Thyroid gland (tissue), 4 donors: ENCODE data around the gene ZC3H7B. TPM values are rescaled to one million over a fixed set of nuclear protein-coding genes. Genes with fewer than 3 reads are reported as not detected.

Experiments used
- DNase-seq, 2 donors: peaks; one replicate each; pipeline ENCODE4 v3.0.0-alpha.2; 2019
- H3K27ac ChIP-seq, 3 donors: fragments of 200-600 bp; sonication (generic); 1 replicate in 2 of 3; 2 replicates in 1 of 3; pipeline ENCODE4 v1.5.1; 2016 to 2019; ENCODE audit warnings: mild to moderate bottlenecking in 1 of 3, moderate library complexity in 1 of 3
- H3K27me3 ChIP-seq: fragments of 200-600 bp; sonication (generic); one replicate; pipeline ENCODE4 v1.5.1; 2019
- H3K36me3 ChIP-seq, 2 donors: fragments of 200-600 bp; sonication (generic); one replicate each; pipeline ENCODE4 v1.5.1; 2016 to 2019
- H3K4me1 ChIP-seq, 2 donors: fragments of 200-600 bp; sonication (generic); one replicate each; pipeline ENCODE4 v1.5.1; 2017 to 2019
- H3K4me3 ChIP-seq, 3 donors: fragments of 200-600 bp; sonication (generic); replicated peaks in 1 of 3; 1 replicate in 2 of 3; 2 replicates in 1 of 3; pipeline ENCODE4 v1.5.1; 2016; ENCODE audit warnings: mild to moderate bottlenecking in 1 of 3
- H3K9me3 ChIP-seq: fragments of 200-600 bp; sonication (generic); one replicate; pipeline ENCODE4 v1.5.1; 2017
- POLR2A ChIP-seq, 2 donors: fragments of 450-650 bp; IDR thresholded peaks; one replicate each; pipeline ENCODE4 v1.6.1; 2017; ENCODE audit warnings: antibody characterized with exemption in 2 of 2, mild to moderate bottlenecking in 2 of 2, moderate library complexity in 1 of 2
- WGBS, 2 donors: methylation state at CpG; one replicate each; pipeline ENCODE4 v1.1.5; 2017; 5-methylcytosine and 5-hydroxymethylcytosine counted together
- intact Hi-C: fragments of 100-400 bp; cut with DNase I; formaldehyde crosslinking; loops from one replicate; pipeline ENCODE4 v1.15.1; 2023
- total RNA-seq, 4 donors: library from RNA; depleted of rRNA; stranded (reverse); fragments of >200 nt; gene quantifications; one replicate each; pipeline ENCODE4 v1.2.3, GENCODE V29; 2016
- TF ChIP-seq, protein P1 (sequence below), 6 experiments: fragments of 200-600 bp in 3 of 6; fragments of 450-650 bp in 3 of 6; sonication (generic) in 3 of 6; IDR thresholded peaks; one replicate each; pipeline ENCODE4 v1.5.1; 2016 to 2019; ENCODE audit warnings: antibody characterized with exemption in 6 of 6, mild to moderate bottlenecking in 2 of 6, inconsistent platforms in 1 of 6, moderate library complexity in 1 of 6

Gene ZC3H7B
- total RNA-seq, 4 donors from 2014 or later = 77.7 to 100 (median 88.7) TPM

- TF ChIP-seq POLR2A (IDR thresholded peaks at IDR 0.05) = no peak
- TF ChIP-seq, protein P1, sequence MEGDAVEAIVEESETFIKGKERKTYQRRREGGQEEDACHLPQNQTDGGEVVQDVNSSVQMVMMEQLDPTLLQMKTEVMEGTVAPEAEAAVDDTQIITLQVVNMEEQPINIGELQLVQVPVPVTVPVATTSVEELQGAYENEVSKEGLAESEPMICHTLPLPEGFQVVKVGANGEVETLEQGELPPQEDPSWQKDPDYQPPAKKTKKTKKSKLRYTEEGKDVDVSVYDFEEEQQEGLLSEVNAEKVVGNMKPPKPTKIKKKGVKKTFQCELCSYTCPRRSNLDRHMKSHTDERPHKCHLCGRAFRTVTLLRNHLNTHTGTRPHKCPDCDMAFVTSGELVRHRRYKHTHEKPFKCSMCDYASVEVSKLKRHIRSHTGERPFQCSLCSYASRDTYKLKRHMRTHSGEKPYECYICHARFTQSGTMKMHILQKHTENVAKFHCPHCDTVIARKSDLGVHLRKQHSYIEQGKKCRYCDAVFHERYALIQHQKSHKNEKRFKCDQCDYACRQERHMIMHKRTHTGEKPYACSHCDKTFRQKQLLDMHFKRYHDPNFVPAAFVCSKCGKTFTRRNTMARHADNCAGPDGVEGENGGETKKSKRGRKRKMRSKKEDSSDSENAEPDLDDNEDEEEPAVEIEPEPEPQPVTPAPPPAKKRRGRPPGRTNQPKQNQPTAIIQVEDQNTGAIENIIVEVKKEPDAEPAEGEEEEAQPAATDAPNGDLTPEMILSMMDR (IDR thresholded peaks at IDR 0.05) = no peak
- H3K27ac ChIP-seq = no peak overlapping the region
- 88 to 92% methylated on average over 12 to 16 of the region's 16 CpGs for WGBS, 2 donors
- intact Hi-C loops = no loop called here
- peaks cover 47 to 66% of the 10 kb centered on the region in 2 donors for H3K36me3 ChIP-seq
- H3K4me1 ChIP-seq = no peaks in the 10 kb centered on the region
- no peak overlapping the region for H3K4me3 ChIP-seq
- DNase-seq = no peak
- H3K9me3 ChIP-seq = no peaks in the 10 kb centered on the region
- no peaks in the 10 kb centered on the region for H3K27me3 ChIP-seq
Measured at GRCh38 chr22:41327124-41327523, 25.8 kb downstream of the ZC3H7B start.

GRCh38 chr22:41330169-41330568, 28.8 kb downstream of the ZC3H7B start:
- H3K27me3 ChIP-seq = no peaks in the 10 kb centered on the region
- H3K4me1 ChIP-seq = no peaks in the 10 kb centered on the region
- 98 to 100% methylated on average over 7 of the region's 7 CpGs for WGBS, 2 donors
- no peak for DNase-seq
- TF ChIP-seq POLR2A (IDR thresholded peaks at IDR 0.05) = no peak
- TF ChIP-seq, protein P1 (IDR thresholded peaks at IDR 0.05) = no peak
- no peak overlapping the region for H3K4me3 ChIP-seq
- no peak overlapping the region for H3K27ac ChIP-seq
- peaks cover 61 to 65% of the 10 kb centered on the region in 2 donors for H3K36me3 ChIP-seq
- no peaks in the 10 kb centered on the region for H3K9me3 ChIP-seq
- intact Hi-C loops = no loop called here

GRCh38 chr22:41332217-41332939, 31.1 kb downstream of the ZC3H7B start:
- Histone ChIP-seq H3K27me3 (no peaks in the 10 kb centered on the region), H3K36me3 (peaks cover 48 to 56% of the 10 kb centered on the region in 2 donors), H3K9me3 (no peaks in the 10 kb centered on the region), H3K4me1 (no peaks in the 10 kb centered on the region), H3K27ac (no peak overlapping the region), H3K4me3 (no peak overlapping the region)
- WGBS, 2 donors = 92 to 93% methylated on average over 14 to 15 of the region's 15 CpGs
- intact Hi-C loops = no loop called here
- no peak for DNase-seq
- TF ChIP-seq, protein P1 (IDR thresholded peaks at IDR 0.05) = no peak
- no peak for TF ChIP-seq POLR2A (IDR thresholded peaks at IDR 0.05)

GRCh38 chr22:41333806-41334205, 32.5 kb downstream of the ZC3H7B start:
- Histone ChIP-seq H3K9me3 (no peaks in the 10 kb centered on the region), H3K27ac (no peak overlapping the region), H3K27me3 (no peaks in the 10 kb centered on the region), H3K4me3 (no peak overlapping the region), H3K4me1 (no peaks in the 10 kb centered on the region), H3K36me3 (peaks cover 36 to 43% of the 10 kb centered on the region in 2 donors)
- TF ChIP-seq, protein P1 (IDR thresholded peaks at IDR 0.05) = no peak
- no peak for TF ChIP-seq POLR2A (IDR thresholded peaks at IDR 0.05)
- 94 to 97% methylated on average over 3 of the region's 3 CpGs for WGBS, 2 donors
- no peak for DNase-seq
- intact Hi-C loops = no loop called here

DNA sequence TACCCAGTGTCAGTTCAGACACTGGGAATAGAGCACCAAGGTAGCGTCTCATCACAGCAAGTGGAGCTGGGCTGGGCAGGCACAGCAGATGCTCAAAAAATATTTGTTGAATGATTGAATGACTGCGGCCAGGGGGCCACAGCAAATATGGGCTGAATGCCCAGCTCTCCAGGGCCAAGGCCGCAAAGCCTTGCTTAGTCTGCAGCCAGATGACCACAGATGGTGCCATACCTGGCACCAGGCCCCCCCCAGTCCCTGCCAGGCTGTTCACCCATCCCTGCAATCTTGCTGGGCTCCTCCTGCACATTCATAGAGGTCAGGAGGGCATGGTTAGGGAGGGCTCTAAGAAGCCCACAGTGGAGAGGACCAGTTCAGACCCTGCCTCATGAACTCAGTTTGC, 32.9 kb downstream of the ZC3H7B start:
- Histone ChIP-seq H3K4me1 (no peaks in the 10 kb centered on the region), H3K27ac (no peak overlapping the region), H3K36me3 (peaks cover 38 to 44% of the 10 kb centered on the region in 2 donors), H3K4me3 (no peak overlapping the region), H3K9me3 (no peaks in the 10 kb centered on the region), H3K27me3 (no peaks in the 10 kb centered on the region)
- TF ChIP-seq, protein P1 (IDR thresholded peaks at IDR 0.05) = no peak
- no peak for TF ChIP-seq POLR2A (IDR thresholded peaks at IDR 0.05)
- intact Hi-C loops = no loop called here
- DNase-seq = no peak
- 72 to 87% methylated on average over 3 of the region's 3 CpGs for WGBS, 2 donors
